Measurements from ENCODE around the gene CCDC27. TPM values are rescaled to one million over a fixed set of nuclear protein-coding genes. Genes with fewer than 3 reads are reported as not detected.

Gene CCDC27
- total and polyA plus RNA-seq, 2 of the 13 experiments (the other 11 are each of a cell fraction or from before 2014, with no cell fraction given), result not detected

DNA sequence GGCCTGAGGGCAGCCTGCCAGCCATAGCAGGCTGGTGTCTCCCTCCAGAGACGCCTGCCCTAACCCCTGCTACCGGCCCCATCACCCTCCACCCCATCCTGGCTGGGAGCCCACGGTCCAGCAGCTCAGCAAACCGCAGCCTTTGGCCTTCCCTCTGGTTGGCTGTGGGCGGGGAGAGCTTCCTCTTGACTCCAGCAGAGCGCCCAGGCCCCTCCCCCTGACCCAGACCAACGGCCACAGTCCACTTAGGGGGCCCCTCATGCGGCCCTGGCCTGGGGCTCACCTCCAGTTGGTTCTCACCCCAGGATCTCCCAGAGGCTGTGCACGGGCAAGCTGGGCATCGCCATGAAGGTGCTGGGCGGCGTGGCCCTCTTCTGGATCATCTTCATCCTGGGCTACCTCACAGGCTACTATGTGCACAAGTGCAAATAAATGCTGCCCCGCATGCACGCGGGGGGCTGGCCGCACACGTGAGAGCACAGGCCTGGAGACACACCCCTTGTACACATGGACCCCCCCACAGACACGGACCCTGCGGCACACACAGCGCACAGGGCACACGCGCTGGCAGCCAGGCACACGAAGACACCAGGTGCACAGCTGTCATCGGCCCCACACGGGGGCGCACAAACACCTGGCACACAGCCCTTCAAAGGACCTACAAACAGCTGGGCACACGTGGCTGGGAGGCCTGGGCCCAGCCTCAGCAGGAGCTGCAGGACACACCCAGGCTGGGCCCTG is 23.4 kb downstream of the CCDC27 start (continued):
- TF ChIP-seq, protein P1, sequence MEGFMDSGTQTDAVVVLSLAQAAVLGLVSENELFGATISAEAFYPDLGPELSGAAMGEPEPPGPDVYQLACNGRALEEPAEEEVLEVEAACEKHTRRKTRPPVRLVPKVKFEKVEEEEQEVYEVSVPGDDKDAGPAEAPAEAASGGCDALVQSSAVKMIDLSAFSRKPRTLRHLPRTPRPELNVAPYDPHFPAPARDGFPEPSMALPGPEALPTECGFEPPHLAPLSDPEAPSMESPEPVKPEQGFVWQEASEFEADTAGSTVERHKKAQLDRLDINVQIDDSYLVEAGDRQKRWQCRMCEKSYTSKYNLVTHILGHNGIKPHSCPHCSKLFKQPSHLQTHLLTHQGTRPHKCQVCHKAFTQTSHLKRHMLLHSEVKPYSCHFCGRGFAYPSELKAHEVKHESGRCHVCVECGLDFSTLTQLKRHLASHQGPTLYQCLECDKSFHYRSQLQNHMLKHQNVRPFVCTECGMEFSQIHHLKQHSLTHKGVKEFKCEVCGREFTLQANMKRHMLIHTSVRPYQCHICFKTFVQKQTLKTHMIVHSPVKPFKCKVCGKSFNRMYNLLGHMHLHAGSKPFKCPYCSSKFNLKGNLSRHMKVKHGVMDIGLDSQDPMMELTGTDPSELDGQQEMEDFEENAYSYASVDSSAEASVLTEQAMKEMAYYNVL (CRISPR knock-in tag; IDR thresholded peaks at IDR 0.05; ENCODE audit: borderline replicate concordance), result 0 out of 2 replicates have a peak, but pooled peaks have one; percentile 10
- no peak for TF ChIP-seq RFX3 (CRISPR knock-in tag; IDR thresholded peaks at IDR 0.05)
- TF ChIP-seq, protein P2, sequence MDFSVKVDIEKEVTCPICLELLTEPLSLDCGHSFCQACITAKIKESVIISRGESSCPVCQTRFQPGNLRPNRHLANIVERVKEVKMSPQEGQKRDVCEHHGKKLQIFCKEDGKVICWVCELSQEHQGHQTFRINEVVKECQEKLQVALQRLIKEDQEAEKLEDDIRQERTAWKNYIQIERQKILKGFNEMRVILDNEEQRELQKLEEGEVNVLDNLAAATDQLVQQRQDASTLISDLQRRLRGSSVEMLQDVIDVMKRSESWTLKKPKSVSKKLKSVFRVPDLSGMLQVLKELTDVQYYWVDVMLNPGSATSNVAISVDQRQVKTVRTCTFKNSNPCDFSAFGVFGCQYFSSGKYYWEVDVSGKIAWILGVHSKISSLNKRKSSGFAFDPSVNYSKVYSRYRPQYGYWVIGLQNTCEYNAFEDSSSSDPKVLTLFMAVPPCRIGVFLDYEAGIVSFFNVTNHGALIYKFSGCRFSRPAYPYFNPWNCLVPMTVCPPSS (IDR thresholded peaks at IDR 0.05), result no peak
- no peak for TF ChIP-seq RFX1 (IDR thresholded peaks at IDR 0.05)
- TF ChIP-seq SIN3A (IDR thresholded peaks at IDR 0.05; ENCODE audit: borderline replicate concordance, low read depth, low read length), result peak; percentile 41; the same call in 1 of the 2 replicates
- TF ChIP-seq, protein P3, sequence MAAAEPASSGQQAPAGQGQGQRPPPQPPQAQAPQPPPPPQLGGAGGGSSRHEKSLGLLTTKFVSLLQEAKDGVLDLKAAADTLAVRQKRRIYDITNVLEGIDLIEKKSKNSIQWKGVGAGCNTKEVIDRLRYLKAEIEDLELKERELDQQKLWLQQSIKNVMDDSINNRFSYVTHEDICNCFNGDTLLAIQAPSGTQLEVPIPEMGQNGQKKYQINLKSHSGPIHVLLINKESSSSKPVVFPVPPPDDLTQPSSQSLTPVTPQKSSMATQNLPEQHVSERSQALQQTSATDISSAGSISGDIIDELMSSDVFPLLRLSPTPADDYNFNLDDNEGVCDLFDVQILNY (CRISPR knock-in tag; conservative IDR thresholded peaks at IDR 0.05), result no peak
- TF ChIP-seq, protein P4, sequence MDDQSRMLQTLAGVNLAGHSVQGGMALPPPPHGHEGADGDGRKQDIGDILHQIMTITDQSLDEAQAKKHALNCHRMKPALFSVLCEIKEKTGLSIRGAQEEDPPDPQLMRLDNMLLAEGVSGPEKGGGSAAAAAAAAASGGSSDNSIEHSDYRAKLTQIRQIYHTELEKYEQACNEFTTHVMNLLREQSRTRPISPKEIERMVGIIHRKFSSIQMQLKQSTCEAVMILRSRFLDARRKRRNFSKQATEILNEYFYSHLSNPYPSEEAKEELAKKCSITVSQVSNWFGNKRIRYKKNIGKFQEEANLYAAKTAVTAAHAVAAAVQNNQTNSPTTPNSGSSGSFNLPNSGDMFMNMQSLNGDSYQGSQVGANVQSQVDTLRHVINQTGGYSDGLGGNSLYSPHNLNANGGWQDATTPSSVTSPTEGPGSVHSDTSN (CRISPR knock-in tag; IDR thresholded peaks at IDR 0.05; ENCODE audit: borderline replicate concordance), result no peak
- peak; percentile 83; the same call in 1 of the 2 replicates for TF ChIP-seq EEA1 (CRISPR knock-in tag; IDR thresholded peaks at IDR 0.05; ENCODE audit: borderline replicate concordance)
- peak; percentile 42 for TF ChIP-seq HNRNPLL (IDR thresholded peaks at IDR 0.05; ENCODE audit: low read depth, low read length, poor library complexity, severe bottlenecking)
- peak; percentile 92; the same call in 1 of the 2 replicates for TF ChIP-seq ZNF816 (CRISPR knock-in tag; IDR thresholded peaks at IDR 0.05; ENCODE audit: borderline replicate concordance)
- no peak for TF ChIP-seq ZNF207 (IDR thresholded peaks at IDR 0.05; ENCODE audit: borderline replicate concordance)
- no peak for TF ChIP-seq RBM22 (optimal IDR thresholded peaks at IDR 0.05; ENCODE audit: low read length)
- peak; percentile 59 for TF ChIP-seq ELF3 (CRISPR knock-in tag; IDR thresholded peaks at IDR 0.05)
- TF ChIP-seq LCORL (IDR thresholded peaks at IDR 0.05), result no peak
- peak; percentile 59 for TF ChIP-seq LCORL (CRISPR knock-in tag; IDR thresholded peaks at IDR 0.05)
- TF ChIP-seq, protein P5, sequence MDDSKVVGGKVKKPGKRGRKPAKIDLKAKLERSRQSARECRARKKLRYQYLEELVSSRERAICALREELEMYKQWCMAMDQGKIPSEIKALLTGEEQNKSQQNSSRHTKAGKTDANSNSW (CRISPR knock-in tag; IDR thresholded peaks at IDR 0.05; ENCODE audit: borderline replicate concordance), result no peak
- peak; percentile 72; the same call in 1 of the 2 replicates for TF ChIP-seq ZNF451 (CRISPR knock-in tag; IDR thresholded peaks at IDR 0.05)
- peak; percentile 92; the same call in 1 of the 2 replicates for TF ChIP-seq ZNF350 (CRISPR knock-in tag; IDR thresholded peaks at IDR 0.05; ENCODE audit: borderline replicate concordance, low read depth)
- TF ChIP-seq DR1 (CRISPR knock-in tag; IDR thresholded peaks at IDR 0.05), result peak; percentile 64
- peak; percentile 52; the same call in 1 of the 2 replicates for TF ChIP-seq FOXC1 (CRISPR knock-in tag; IDR thresholded peaks at IDR 0.05; ENCODE audit: borderline replicate concordance)
- TF ChIP-seq, protein P6, sequence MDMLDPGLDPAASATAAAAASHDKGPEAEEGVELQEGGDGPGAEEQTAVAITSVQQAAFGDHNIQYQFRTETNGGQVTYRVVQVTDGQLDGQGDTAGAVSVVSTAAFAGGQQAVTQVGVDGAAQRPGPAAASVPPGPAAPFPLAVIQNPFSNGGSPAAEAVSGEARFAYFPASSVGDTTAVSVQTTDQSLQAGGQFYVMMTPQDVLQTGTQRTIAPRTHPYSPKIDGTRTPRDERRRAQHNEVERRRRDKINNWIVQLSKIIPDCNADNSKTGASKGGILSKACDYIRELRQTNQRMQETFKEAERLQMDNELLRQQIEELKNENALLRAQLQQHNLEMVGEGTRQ (IDR thresholded peaks at IDR 0.05; ENCODE audit: low read depth, low read length), result no peak
- TF ChIP-seq, protein P6 (CRISPR knock-in tag; IDR thresholded peaks at IDR 0.05; ENCODE audit: borderline replicate concordance), result peak; percentile 57
